GOT3 (cell line): Measurements from ENCODE around the gene NDUFA3.
A peak's percentile ranks its signal among the peaks of the same experiment; 100 is the strongest.

Experiments used
- DNase-seq: peaks from one replicate; lab custom pipeline; 2025; ENCODE audit warnings: mixed read lengths; lab: John Stamatoyannopoulos, UW

The NDUFA3 gene

DNA sequence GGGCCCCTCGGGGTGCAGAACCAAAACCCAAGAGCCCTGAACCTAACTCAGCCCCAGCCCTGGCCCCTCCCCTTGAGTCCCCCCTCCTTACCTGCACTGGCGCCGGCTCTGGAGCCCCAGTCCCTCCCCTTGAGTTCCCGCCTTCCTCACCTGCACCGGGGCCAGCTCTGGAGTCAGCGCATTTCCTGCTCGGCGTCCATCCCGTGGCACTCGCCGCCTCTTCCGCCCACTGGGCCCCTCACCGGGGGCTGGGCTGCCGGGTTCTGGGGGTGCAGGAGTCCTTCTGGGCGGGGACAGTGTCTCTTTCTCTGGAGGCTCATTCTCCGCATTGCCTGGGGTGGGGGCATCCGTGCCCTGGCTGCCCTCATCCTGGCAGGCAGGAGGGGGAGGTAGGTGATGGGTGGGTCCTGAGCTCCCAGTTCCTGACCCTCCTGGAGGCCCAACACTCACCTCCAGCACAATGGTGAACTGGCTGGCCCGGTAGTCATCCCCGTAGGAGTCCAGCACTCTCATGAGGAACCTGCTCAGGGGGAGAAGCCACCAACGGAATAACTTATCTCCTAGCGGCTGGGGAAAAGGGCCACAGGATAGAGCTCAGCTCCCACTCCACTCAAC is 5.3 kb downstream of the NDUFA3 start:
- no peak for DNase-seq

DNA sequence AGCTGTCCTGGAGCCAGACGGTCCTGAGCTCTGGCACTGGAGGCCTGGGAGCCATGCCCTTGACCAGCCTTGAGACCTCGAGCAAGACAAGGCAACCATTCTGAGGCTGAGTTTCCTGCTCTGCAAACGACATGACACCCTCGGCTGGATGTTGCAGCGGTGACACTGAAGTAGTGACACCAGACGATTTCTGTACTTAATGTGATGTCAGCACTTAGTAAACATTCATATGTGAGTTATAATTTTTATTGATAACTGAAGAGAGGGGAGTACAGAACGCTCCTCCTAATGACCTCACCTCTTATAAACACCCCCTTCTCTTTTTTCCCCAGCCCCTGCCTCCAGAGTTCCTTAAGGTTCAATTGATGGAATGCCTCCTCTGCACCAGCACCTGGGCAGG is 5.8 kb downstream of the NDUFA3 start:
- no peak for DNase-seq

DNA sequence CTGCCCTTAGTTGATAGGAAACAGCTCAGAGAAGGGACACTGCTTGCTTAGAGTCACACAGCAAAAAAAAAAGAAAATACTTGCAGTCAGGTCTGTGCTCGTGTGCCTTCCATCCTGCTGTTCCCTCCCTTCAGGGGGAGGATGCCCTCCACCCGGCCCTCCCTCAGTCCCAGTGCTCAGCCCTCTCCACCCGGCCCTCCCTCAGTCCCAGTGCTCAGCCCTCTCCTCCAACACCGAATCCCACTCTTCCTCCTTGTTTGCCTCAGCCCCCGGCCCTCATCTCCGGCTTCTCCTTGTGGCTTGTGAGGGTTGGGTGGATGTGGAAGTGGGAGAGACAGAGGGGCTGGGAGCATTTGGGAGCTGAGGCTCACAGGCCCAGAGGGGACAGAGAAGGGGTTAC is 7.0 kb downstream of the NDUFA3 start:
- no peak for DNase-seq

DNA sequence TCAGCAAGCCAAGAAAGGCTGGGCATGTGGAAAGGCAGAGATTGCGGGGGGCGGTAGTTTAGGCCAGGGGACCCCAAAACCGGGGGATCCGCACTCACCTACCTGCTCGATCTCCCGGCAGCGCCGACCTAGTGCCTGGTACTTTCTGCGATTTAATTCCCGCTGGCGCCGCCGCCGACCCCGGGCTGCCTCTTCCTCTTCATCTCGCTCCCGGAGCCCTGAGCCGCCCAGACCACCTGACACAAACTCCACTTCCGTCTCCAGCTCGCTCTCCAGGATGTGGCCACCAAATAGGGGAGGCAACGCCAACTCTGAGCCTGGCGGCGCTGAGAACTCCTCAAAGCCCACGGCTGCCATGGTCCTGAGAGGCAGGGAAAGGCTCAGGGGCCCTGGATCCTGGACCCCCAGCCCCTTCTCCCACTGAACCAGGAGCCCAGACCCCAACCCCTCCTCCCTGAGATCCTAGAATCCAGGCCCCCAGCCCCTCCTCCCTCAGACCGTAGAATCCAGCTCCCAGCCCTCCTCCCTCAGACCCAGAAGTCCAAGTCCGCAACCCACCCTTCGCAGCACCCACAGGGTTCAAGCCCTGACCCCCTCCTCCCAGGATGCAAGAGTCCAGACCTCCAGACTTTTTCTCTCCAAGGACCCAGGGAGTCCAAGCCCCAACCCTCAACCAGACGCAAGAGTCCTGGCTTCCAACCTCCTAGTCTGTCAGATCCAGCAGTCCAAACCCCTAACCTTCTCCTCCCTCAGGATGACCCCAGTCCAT is 11.9 kb downstream of the NDUFA3 start:
- DNase-seq: no peak

DNA sequence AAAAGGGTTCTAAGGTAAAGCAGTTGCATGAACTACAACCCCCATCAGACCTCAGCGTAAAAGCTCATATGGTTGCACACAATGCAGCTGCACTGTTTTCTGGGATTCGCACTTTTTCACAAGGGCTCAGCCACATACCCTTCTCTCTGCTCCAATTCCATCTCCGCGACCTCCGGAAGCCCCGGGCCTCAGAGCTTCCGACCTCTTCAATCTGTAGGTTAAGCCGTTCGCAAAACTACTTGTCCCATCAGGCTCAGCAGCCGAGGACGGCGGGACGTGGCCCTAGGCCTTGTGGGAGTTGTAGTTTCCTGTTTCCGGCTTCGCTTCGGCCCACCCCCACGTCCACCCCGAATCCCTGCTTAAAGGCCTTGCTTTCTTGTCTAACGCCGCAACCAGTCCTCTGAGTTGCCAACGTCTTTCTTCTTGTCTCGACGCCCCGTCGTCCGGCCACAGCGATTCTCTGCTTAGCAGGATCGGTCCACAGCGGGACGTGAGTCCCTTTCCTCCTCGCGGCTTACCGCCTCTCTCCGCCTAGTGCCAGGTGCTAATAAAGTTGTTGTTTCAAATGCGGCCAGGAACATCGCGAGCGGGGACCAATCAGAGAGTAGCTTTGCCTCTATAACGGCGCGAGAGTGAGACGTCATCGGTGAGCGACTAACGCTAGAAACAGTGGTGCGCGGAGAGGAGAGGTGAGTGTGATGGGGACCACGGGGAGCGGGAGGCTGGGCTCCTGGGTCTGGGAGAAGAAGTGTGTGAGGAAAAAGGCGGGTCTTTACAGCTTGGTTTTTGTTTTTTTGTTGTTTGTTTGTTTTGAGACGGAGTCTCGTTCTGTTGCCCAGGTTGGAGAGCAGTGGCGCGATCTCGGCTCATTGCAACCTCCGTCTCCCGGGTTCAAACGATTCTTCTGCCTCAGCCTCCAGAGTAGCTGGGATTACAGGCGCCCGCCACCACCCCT is 12.7 kb downstream of the NDUFA3 start, which contains the start of the genes PRPF31 and TFPT:
PRPF31 (plus strand) TSS at position 646 of the 955 bp plus-strand sequence. CDS start 2,525 bp downstream, outside the sequence.
TFPT (minus strand) TSS at position 549 of the 955 bp plus-strand sequence; CDS start at position 161, 388 bp downstream.
- DNase-seq: peak; percentile 76

DNA sequence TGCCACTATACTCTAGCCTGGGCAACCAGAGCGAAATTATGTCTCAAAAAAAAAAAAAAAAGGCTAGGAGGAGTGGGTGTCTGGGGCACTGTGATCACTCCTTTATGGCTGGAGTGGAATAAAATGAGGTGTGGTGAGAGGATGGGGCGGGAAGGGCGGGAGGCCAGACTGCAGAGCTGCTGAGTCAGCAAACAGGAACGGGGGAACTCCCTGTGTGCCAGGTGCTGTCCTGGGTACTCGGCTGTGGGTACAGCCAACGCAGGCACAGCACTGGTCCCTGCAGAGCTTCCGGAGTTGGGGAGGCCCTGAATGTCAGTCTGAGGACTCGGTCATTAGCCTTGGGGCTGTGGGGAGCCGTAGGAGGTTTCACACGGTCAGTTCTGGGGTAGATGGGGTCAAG is 18.6 kb downstream of the NDUFA3 start:
- DNase-seq: no peak

DNA sequence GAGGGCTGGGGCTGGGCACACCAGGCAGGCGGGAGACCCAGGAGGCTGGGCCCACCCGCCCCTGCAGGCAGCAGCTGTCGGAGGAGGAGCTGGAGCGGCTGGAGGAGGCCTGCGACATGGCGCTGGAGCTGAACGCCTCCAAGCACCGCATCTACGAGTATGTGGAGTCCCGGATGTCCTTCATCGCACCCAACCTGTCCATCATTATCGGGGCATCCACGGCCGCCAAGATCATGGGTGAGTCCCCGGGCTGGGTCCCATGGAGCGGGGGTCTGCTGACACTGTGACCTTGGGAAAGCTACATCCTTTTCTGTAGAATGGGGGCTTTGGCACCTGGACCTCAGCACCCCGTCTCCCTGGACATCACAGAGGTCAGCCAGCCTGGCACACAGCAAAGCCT is 21.0 kb downstream of the NDUFA3 start:
- DNase-seq: no peak

DNA sequence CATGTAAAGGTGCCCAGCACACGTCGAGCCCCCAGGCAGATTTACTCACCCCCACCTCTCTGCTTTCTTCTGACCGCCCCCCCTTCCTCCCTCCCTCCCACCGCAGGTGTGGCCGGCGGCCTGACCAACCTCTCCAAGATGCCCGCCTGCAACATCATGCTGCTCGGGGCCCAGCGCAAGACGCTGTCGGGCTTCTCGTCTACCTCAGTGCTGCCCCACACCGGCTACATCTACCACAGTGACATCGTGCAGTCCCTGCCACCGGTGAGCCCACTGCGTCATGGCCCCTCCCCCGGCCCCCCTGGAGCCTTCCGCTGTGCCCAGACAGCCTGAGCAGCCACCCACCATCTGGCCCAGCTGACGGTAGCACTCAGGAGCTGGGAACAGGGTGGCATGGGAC is 21.7 kb downstream of the NDUFA3 start:
- DNase-seq: no peak

DNA sequence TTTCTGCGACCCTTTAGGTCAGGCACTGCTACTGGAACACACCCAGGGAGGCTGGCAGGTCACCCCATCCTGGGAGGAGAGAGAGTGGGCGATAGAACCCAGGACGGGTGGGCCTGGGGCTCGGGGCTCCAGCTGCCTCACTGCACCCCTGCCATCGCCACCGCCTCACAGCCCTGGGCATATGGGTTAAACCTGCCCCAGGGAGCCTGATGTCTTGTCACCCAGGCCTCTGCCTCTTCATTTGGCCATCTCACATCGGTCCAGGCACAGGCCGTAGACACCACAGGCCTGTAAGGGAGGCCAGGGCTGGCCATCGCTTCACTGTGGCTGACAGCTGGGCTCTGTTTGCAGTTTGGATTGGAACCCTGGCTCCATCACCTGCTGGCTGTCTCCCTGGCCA is 23.1 kb downstream of the NDUFA3 start:
- no peak for DNase-seq

DNA sequence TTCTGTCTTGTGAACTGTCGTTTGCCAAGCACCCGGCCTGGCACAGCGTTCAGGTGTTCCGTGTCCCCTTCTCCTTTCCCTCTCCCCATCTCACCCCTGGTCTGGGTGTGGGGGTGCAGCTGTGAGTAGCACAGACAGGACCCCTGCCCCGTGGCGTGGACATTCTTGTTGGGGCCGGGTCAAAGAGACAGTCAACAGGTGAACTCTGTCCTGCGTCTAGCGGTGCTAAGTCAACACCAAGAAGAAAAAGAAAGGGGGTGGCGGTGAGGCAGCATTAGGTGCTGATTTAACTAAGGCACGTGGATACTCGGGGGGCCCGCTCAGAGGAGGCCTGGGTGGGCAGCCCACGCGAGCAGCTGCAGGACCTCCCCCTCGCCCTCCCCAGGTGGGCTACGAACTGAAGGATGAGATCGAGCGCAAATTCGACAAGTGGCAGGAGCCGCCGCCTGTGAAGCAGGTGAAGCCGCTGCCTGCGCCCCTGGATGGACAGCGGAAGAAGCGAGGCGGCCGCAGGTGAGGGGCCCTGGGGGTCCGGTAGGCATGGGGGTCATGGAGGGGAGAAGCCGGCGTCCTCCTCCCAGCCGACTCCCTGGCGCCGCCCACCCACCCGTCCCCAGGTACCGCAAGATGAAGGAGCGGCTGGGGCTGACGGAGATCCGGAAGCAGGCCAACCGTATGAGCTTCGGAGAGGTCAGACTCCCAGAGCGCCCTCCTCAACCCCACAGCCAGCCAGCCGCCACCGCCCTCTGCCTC is 25.2 kb downstream of the NDUFA3 start:
- no peak for DNase-seq

DNA sequence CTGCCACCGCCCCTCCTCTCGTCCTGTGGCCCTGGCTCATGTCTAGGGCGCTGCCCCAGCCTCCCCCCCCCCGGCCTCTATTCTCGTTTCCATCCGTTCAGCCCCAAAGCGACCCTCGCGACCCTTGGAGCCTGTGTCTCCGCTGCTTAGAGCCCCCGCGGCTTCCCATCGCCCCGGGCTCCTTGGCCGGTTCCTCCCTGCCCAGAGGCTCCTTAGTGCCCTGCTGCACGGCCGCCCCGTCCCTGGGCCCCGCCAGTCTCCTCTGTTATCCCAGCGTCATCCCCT is 25.7 kb downstream of the NDUFA3 start:
- no peak for DNase-seq

DNA sequence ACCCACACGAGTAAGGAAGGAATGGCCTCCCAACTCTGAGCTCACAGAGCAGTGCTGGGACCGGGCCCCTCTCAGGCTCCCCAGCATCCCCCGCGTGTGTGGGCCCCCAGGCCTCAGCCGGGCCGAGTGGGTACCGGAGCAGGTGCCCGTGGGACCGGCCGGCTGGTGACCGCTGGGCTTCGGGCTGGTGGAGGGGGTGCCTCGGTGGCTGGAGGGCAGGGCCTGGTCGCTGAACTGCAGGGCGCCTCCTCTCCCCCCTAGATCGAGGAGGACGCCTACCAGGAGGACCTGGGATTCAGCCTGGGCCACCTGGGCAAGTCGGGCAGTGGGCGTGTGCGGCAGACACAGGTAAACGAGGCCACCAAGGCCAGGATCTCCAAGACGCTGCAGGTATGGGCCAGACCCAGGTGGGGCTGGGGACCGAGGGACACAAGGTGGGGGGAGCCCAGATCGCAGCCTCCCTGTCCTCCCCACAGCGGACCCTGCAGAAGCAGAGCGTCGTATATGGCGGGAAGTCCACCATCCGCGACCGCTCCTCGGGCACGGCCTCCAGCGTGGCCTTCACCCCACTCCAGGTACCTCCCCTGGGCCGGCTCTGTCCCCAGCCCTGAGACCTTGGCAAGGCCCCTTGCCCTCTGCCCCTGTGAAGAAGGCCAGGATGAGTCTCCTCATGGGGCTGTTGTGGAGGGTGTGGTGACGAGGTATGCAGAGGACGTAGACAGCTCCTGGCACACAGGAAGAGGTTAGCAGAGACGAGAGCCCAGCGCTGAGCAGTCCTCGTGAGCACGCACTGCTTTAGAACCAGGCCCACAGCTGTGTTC is 26.4 kb downstream of the NDUFA3 start:
- DNase-seq: no peak

DNA sequence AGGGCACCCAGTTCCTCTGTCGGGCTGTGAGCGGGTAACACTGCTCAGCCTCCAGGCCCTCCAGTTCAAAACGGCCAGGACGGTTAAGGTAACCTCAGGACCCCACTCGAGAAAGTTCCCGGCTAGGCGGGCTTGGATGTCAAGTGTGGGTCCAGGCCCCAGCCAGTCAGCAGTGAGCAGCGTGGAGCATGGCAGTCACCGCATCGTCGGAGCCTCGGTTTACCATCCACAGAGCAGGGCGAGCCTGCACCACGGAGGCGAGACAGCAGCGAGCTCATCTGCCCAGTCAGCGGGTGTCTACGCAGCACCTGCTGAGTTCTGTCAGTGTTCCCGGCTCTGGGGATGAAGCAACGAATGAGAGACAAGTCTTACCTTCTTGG is 27.0 kb downstream of the NDUFA3 start:
- DNase-seq: no peak

DNA sequence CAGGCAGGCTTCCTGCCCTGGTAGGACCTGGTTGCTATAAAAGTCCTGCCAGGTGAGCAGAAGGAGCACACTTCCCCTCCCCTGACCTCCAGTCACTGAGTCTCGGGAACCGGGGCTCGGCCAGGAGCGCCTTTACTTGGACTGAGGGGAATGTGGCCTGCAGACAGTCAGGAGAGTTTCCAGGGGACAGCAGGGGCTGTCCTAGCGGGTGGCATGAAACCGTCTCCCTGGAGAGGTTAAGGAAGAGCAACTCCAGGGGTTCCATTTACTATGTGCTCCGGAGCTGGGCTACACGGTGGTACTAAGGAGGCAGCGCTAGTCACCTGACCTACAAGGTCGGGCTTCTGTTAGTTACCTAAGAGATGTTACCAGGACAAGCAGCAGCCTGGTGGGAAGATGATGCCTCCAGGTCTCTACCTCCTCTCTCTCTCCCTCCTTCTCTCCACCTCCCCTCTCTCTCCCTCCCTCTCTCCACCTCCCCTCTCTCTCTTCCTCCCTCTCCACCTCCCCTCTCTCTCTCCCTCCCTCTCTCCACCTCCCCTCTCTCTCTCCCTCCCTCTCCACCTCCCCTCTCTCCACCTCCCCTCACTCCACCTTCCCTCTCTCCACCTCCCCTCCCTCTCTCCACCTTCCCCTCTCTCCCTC is 30.8 kb downstream of the NDUFA3 start:
- DNase-seq: no peak

DNA sequence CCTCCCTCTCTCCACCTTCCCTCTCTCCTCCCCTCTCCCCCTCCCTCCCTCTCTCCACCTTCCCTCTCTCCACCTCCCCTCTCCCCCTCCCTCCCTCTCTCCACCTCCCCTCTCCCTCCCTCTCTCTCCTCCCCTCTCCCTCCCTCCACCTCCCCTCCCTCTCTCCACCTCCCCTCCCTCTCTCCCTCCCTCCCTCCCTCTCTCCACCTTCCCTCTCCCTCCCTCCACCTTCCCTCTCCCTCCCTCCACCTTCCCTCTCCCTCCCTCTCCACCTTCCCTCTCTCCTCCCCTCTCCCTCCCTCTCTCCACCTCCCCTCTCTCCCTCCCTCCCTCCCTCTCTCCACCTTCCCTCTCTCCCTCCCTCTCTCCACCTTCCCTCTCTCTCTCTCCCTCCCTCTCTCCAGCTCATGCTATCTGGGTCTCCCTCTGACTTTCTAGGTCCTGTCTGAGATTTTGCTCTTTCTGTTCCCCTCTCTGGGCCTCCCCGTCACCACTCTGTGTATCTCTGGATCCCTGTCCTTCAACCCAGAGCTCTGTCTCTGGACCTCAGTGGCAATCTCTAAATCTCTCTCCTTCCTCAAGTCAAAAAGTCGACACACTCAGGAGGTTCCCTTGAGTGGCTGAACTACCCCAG is 31.4 kb downstream of the NDUFA3 start:
- no peak for DNase-seq

DNA sequence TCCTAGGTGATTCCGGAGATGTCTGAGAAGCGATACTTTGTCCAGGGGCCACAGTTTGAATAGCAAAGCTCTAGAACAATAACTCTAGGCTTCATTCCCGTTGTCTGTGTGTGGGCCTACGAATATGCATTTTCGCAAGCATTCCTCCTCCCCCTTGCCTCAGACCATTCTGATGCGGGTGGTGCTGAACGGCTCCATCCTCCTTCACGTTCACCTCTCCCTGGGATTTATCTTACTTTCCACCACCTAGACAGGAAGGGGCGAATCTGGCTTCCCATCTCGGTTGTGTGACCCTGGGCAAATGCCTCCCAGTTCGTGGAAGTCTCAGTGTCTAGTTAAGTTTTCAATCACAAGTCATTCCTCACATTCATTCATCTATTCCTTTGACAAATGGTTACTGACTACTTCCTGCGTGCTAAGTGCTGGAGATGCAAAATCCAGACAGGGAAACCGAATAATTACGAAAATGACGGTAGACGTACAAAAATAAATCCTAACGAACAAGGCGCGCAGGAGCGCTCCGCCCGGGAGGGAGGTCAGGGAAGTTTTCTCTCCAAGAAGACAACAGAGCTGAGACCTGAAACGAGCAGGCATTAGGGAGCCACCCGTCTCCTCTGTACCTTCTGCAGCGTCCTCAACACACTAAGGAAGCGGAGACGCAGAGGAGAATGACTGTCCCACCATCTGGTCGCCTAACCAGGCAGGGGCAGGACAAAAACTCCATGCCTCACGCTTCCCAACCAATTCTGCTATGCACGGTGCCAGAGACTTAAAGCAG is 33.6 kb downstream of the NDUFA3 start:
- DNase-seq: no peak

DNA sequence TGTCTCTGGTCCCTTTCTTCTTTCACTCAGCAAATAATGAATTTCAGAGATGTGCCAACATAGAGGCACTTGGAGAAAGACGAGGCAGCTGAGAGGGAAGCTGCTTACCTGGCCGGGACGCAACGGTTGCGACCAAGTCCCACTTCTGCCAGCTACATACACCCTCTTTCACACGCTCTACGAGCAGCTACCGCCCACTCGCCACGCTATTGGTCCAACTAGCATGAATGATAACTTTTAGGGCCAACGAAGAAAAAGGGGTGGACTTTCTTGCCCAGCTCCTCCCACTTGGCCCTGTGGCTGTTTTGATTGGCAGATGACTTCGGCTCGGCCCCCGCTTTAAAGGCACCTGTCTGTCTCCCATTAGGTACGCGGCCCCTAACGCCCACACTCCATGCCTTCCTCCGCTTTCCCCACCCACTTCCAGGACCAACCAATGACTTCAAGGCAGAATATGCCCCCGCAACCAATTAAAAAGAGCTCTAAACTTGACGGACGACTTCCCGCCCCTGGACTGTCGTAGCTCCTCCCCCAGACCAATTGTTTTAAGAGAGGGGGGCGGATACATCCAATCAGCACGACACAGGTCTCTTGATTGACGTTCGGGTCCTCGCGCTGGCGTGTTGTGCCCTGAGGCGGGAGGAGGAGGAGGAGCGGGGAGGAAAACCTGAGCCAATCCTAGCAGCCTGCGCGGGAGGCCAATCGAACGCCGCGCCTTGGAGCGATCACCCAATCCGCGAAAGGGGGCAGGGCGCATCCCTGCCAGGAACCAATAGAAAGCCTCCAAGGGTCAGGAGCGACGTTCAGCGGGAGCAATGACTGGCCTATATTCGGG is 34.4 kb downstream of the NDUFA3 start:
- DNase-seq: peak; percentile 99
